GM12891 (cell line): ENCODE data around the gene NINJ1.

ENCODE experiments used
- PAX5 ChIP-seq: IDR thresholded peaks from 2 replicates; pipeline ENCODE4 v1.6.1; 2011; ENCODE audit warnings: low read length, moderate library complexity, mild to moderate bottlenecking; ENCODE audit not compliant: insufficient read depth, severe bottlenecking
- POLR2A ChIP-seq: IDR thresholded peaks from 2 replicates; pipeline ENCODE4 v1.6.1; 2011; ENCODE audit warnings: low read depth, low read length, control low read depth
- POLR2AphosphoS5 ChIP-seq: IDR thresholded peaks from 2 replicates; pipeline ENCODE4 v1.6.1; 2011; ENCODE audit warnings: low read depth, low read length, control low read depth
- SPI1 ChIP-seq: IDR thresholded peaks from 2 replicates; pipeline ENCODE4 v1.6.1; 2011; ENCODE audit warnings: low read depth, low read length, control low read depth
- TAF1 ChIP-seq: IDR thresholded peaks from 2 replicates; pipeline ENCODE4 v1.6.1; 2011; ENCODE audit warnings: low read depth, low read length, control low read depth

DNA sequence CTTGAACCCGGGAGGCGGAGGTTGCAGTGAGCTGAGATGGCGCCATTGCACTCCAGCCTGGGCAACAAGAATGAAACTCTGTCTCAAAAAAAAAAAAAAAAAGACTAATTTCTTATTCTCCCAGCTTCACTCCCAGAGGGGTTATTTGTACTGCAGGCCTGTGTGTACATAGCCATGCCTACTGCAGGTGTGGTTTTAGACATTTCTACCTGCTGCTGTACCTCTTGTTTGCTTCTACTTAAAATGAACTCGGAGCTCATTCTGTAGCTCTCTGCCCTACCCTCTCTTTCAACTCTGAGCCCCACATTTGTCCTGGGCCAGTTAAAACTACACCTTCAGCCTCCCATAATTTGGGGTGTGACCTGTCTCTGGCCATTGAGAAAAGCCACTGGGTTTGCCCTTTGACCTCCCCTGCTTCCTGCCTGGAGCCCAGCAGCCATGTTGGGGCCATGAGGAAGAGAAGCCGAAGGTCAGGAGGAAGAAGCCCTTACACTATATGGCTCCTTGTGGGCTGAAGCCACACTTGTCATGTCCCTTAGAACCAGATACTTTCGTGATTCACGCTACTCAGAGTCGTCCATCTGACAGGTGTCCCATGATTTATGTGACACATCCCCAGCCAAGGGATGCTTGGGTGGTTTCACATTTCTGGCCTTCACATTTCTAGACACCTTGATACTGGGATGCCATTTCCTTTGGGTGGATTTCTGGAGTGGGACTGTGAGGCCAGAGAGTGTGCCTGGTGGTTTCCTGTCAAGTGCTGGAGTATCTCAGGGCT, 47.4 kb downstream of the NINJ1 start:
- TF ChIP-seq POLR2AphosphoS5 (no peak), POLR2A (no peak), TAF1 (no peak), PAX5 (no peak), SPI1 (no peak)
